ENCODE data around the gene BCAS2. TPM values are rescaled to one million over a fixed set of nuclear protein-coding genes. Genes with fewer than 3 reads are reported as not detected.

Gene BCAS2
- total RNA-seq, 1 donor from 2014 or later = 26.1 TPM

DNA sequence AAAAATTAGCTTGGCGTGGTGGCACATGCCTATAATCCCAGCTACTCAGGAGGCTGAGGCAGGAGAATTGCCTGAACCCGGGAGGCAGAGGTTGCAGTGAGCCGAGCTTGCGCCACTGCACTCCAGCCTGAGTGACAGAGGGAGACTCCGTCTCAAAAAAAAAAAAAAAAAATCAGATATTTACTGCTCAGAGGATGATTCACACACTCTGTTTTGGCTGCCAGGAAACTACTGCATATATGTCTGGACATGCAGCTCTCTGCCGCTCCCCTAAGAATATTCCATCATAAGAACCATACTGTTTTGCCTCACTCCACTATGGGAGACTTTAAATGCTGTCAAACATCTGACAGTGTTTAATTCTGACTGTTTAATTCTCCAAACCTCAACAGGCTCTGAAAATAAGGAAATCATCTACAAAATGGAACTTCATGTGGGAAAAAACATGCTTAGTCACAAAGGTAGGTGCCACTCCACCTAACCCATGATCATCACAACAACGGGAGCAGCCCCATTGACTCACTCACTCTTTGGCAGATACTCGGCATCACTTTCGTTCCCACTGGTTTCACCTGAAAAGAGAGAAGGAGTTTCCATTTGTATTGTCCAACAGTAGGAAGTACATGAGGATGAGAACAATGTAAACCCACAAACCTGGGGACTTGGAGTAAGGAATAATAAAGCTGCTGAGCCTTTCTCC, 29.3 kb upstream of the BCAS2 start:
- H3K9me3 ChIP-seq = no peaks in the 10 kb centered on the region
- TF ChIP-seq, protein P1, sequence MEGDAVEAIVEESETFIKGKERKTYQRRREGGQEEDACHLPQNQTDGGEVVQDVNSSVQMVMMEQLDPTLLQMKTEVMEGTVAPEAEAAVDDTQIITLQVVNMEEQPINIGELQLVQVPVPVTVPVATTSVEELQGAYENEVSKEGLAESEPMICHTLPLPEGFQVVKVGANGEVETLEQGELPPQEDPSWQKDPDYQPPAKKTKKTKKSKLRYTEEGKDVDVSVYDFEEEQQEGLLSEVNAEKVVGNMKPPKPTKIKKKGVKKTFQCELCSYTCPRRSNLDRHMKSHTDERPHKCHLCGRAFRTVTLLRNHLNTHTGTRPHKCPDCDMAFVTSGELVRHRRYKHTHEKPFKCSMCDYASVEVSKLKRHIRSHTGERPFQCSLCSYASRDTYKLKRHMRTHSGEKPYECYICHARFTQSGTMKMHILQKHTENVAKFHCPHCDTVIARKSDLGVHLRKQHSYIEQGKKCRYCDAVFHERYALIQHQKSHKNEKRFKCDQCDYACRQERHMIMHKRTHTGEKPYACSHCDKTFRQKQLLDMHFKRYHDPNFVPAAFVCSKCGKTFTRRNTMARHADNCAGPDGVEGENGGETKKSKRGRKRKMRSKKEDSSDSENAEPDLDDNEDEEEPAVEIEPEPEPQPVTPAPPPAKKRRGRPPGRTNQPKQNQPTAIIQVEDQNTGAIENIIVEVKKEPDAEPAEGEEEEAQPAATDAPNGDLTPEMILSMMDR (IDR thresholded peaks at IDR 0.05) = no peak
- no peaks in the 10 kb centered on the region for H3K27me3 ChIP-seq
- DNase-seq (ENCODE audit: low spot score in 2 of 2) = no peak
- intact Hi-C loops (cut with DNase I) = no loop called here
- H3K36me3 ChIP-seq = peaks cover 0 to 17% of the 10 kb centered on the region in 2 donors
- no peaks in the 10 kb centered on the region for H3K4me1 ChIP-seq
- no peak overlapping the region for H3K4me3 ChIP-seq
- no peak overlapping the region for H3K27ac ChIP-seq

GRCh38 chr1:114609826-114610225, 28.4 kb upstream of the BCAS2 start:
- H3K27me3 ChIP-seq = no peaks in the 10 kb centered on the region
- intact Hi-C loops (cut with DNase I) = no loop called here
- no peak overlapping the region for H3K27ac ChIP-seq
- no peaks in the 10 kb centered on the region for H3K4me1 ChIP-seq
- TF ChIP-seq, protein P1 (IDR thresholded peaks at IDR 0.05) = no peak
- DNase-seq (ENCODE audit: low spot score in 2 of 2) = no peak
- H3K36me3 ChIP-seq = peaks cover 0 to 17% of the 10 kb centered on the region in 2 donors
- no peak overlapping the region for H3K4me3 ChIP-seq
- H3K9me3 ChIP-seq = no peaks in the 10 kb centered on the region

DNA sequence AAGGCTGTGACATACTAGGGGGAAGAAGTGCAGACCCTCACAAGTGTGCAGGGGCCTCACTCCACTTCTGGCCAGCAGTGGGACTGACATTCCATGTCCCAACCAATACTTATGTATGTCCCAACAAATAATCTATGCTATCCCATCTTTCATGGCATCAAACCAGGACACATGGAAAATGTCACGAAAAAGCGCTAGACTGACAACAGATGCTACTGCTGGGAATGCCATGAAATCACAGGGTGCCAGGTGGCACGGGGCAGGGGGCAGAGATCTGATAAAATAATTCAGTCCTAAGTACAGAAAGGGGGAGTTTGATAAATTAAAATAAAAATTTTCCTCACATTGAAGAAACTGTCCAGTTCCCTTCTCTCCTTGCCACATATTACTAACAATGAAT, 27.6 kb upstream of the BCAS2 start:
- no peak overlapping the region for H3K4me3 ChIP-seq
- H3K9me3 ChIP-seq = no peaks in the 10 kb centered on the region
- DNase-seq (ENCODE audit: low spot score in 2 of 2) = no peak
- H3K27ac ChIP-seq = no peak overlapping the region
- H3K36me3 ChIP-seq = peaks cover 0 to 24% of the 10 kb centered on the region in 2 donors
- H3K27me3 ChIP-seq = no peaks in the 10 kb centered on the region
- intact Hi-C loops (cut with DNase I) = no loop called here
- TF ChIP-seq, protein P1 (IDR thresholded peaks at IDR 0.05) = no peak
- H3K4me1 ChIP-seq = no peaks in the 10 kb centered on the region

DNA sequence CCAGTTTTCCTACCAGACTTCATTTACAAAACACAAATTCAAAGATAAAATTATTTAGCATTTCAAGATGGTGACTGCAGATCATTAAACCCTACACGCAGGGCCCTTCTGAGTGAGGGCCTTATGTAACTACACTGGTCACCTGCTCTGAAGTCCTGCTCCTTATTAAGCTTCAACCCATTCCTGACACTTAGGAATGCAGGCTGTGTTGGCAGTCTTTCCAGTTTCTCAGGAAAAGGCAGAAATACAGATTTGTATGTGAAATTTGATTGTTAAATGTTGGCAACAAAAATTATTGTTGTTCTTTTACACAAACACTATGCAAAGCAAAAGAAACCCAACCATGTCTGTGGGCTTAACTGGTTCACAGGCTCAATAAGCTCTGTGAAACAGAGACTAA, 25.8 kb upstream of the BCAS2 start:
- Histone ChIP-seq H3K4me3 (no peak overlapping the region), H3K27ac (no peak overlapping the region), H3K9me3 (no peaks in the 10 kb centered on the region), H3K27me3 (no peaks in the 10 kb centered on the region), H3K4me1 (no peaks in the 10 kb centered on the region), H3K36me3 (peaks cover 0 to 33% of the 10 kb centered on the region in 2 donors)
- TF ChIP-seq, protein P1 (IDR thresholded peaks at IDR 0.05) = no peak
- intact Hi-C loops (cut with DNase I) = no loop called here
- DNase-seq (ENCODE audit: low spot score in 2 of 2) = no peak

DNA sequence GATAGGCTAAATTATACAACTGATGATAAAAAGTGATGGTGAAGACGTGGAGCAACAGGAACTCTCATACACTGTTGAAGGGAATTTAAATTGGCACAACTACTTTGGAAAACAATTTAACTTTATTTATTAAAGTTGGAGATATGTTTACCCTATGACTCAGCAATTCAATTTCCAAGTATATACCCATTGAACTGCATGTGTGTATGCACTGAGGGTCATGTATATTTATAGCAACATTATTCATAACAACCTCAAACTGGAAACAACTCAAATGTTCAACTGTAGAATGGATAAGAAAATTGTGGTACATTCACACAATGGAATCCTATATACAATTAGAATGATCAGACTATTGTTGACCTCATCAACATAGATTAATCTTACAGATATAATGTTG, 16.5 kb upstream of the BCAS2 start:
- TF ChIP-seq, protein P1 (IDR thresholded peaks at IDR 0.05) = no peak
- no peaks in the 10 kb centered on the region for H3K4me1 ChIP-seq
- H3K9me3 ChIP-seq = no peaks in the 10 kb centered on the region
- H3K27ac ChIP-seq = no peak overlapping the region
- no peaks in the 10 kb centered on the region for H3K27me3 ChIP-seq
- no peak for DNase-seq (ENCODE audit: low spot score in 2 of 2)
- peaks cover 16 to 52% of the 10 kb centered on the region in 2 donors for H3K36me3 ChIP-seq
- intact Hi-C loops (cut with DNase I) = no loop called here
- H3K4me3 ChIP-seq = no peak overlapping the region
